ENCODE data around the gene AZI2.

Gene AZI2

GRCh38 chr3:28335246-28335645, 13.4 kb downstream of the AZI2 start:
- peaks cover 17% of the 10 kb centered on the region for H3K36me3 ChIP-seq (ENCODE audit: insufficient read depth, low read length)
- no peaks in the 10 kb centered on the region for H3K27me3 ChIP-seq (ENCODE audit: insufficient read depth, low read length)
- H3K4me3 ChIP-seq (ENCODE audit: low read depth, low read length), result no peak overlapping the region
- H3K27ac ChIP-seq (ENCODE audit: low read depth, low read length), result no peak overlapping the region
- no peak overlapping the region for H2AFZ ChIP-seq (ENCODE audit: low read length, unreplicated experiment)
- no peaks in the 10 kb centered on the region for H3K4me1 ChIP-seq (ENCODE audit: control insufficient read depth, insufficient read depth, low read length, unreplicated experiment)
- peaks cover 7% of the 10 kb centered on the region for H3K79me2 ChIP-seq (ENCODE audit: control insufficient read depth, insufficient read depth, low read length, unreplicated experiment)

GRCh38 chr3:28334552-28334951, 14.1 kb downstream of the AZI2 start:
- H3K36me3 ChIP-seq (ENCODE audit: insufficient read depth, low read length), result peaks cover 10% of the 10 kb centered on the region

GRCh38 chr3:28328188-28329151, 20.2 kb downstream of the AZI2 start:
- Histone ChIP-seq H3K79me2 (ENCODE audit: control insufficient read depth, insufficient read depth, low read length, unreplicated experiment) (no peaks in the 10 kb centered on the region), H3K36me3 (ENCODE audit: insufficient read depth, low read length) (peaks cover 22% of the 10 kb centered on the region), H3K4me1 (ENCODE audit: control insufficient read depth, insufficient read depth, low read length, unreplicated experiment) (no peaks in the 10 kb centered on the region), H3K27me3 (ENCODE audit: insufficient read depth, low read length) (no peaks in the 10 kb centered on the region), H3K4me3 (ENCODE audit: low read depth, low read length) (no peak overlapping the region), H2AFZ (ENCODE audit: low read length, unreplicated experiment) (no peak overlapping the region), H3K27ac (ENCODE audit: low read depth, low read length) (no peak overlapping the region)

More at GRCh38 chr3:28334552-28334951, 14.1 kb downstream of the AZI2 start:
- Histone ChIP-seq H3K4me3 (ENCODE audit: low read depth, low read length) (no peak overlapping the region), H3K27me3 (ENCODE audit: insufficient read depth, low read length) (no peaks in the 10 kb centered on the region), H3K27ac (ENCODE audit: low read depth, low read length) (no peak overlapping the region), H3K79me2 (ENCODE audit: control insufficient read depth, insufficient read depth, low read length, unreplicated experiment) (peaks cover under 1% of the 10 kb centered on the region), H3K4me1 (ENCODE audit: control insufficient read depth, insufficient read depth, low read length, unreplicated experiment) (no peaks in the 10 kb centered on the region), H2AFZ (ENCODE audit: low read length, unreplicated experiment) (no peak overlapping the region)

- H3K36me3 ChIP-seq (ENCODE audit: insufficient read depth, low read length), result peaks cover 18% of the 10 kb centered on the region
- no peaks in the 10 kb centered on the region for H3K79me2 ChIP-seq (ENCODE audit: control insufficient read depth, insufficient read depth, low read length, unreplicated experiment)
- no peak overlapping the region for H2AFZ ChIP-seq (ENCODE audit: low read length, unreplicated experiment)
- H3K27ac ChIP-seq (ENCODE audit: low read depth, low read length), result no peak overlapping the region
- no peaks in the 10 kb centered on the region for H3K4me1 ChIP-seq (ENCODE audit: control insufficient read depth, insufficient read depth, low read length, unreplicated experiment)
- H3K4me3 ChIP-seq (ENCODE audit: low read depth, low read length), result no peak overlapping the region
- no peaks in the 10 kb centered on the region for H3K27me3 ChIP-seq (ENCODE audit: insufficient read depth, low read length)
Observed at GRCh38 chr3:28326458-28326926, 22.1 kb downstream of the AZI2 start.

GRCh38 chr3:28322464-28322863, 26.2 kb downstream of the AZI2 start:
- Histone ChIP-seq H3K27ac (ENCODE audit: low read depth, low read length) (no peak overlapping the region), H2AFZ (ENCODE audit: low read length, unreplicated experiment) (no peak overlapping the region), H3K4me3 (ENCODE audit: low read depth, low read length) (no peak overlapping the region), H3K4me1 (ENCODE audit: control insufficient read depth, insufficient read depth, low read length, unreplicated experiment) (no peaks in the 10 kb centered on the region), H3K36me3 (ENCODE audit: insufficient read depth, low read length) (peaks cover 18% of the 10 kb centered on the region), H3K79me2 (ENCODE audit: control insufficient read depth, insufficient read depth, low read length, unreplicated experiment) (no peaks in the 10 kb centered on the region), H3K27me3 (ENCODE audit: insufficient read depth, low read length) (no peaks in the 10 kb centered on the region)

GRCh38 chr3:28320981-28321380, 27.6 kb downstream of the AZI2 start:
- Histone ChIP-seq H3K79me2 (ENCODE audit: control insufficient read depth, insufficient read depth, low read length, unreplicated experiment) (no peaks in the 10 kb centered on the region), H3K27ac (ENCODE audit: low read depth, low read length) (no peak overlapping the region), H3K36me3 (ENCODE audit: insufficient read depth, low read length) (peaks cover 18% of the 10 kb centered on the region), H3K4me3 (ENCODE audit: low read depth, low read length) (no peak overlapping the region), H2AFZ (ENCODE audit: low read length, unreplicated experiment) (no peak overlapping the region), H3K4me1 (ENCODE audit: control insufficient read depth, insufficient read depth, low read length, unreplicated experiment) (no peaks in the 10 kb centered on the region), H3K27me3 (ENCODE audit: insufficient read depth, low read length) (no peaks in the 10 kb centered on the region)

GRCh38 chr3:28317438-28318022, 31.1 kb downstream of the AZI2 start:
- H3K79me2 ChIP-seq (ENCODE audit: control insufficient read depth, insufficient read depth, low read length, unreplicated experiment), result no peaks in the 10 kb centered on the region
- H3K4me1 ChIP-seq (ENCODE audit: control insufficient read depth, insufficient read depth, low read length, unreplicated experiment), result no peaks in the 10 kb centered on the region
- no peak overlapping the region for H2AFZ ChIP-seq (ENCODE audit: low read length, unreplicated experiment)
- H3K4me3 ChIP-seq (ENCODE audit: low read depth, low read length), result no peak overlapping the region
- H3K27me3 ChIP-seq (ENCODE audit: insufficient read depth, low read length), result no peaks in the 10 kb centered on the region
- H3K27ac ChIP-seq (ENCODE audit: low read depth, low read length), result no peak overlapping the region
- no peaks in the 10 kb centered on the region for H3K36me3 ChIP-seq (ENCODE audit: insufficient read depth, low read length)

- H3K4me1 ChIP-seq (ENCODE audit: control insufficient read depth, insufficient read depth, low read length, unreplicated experiment), result no peaks in the 10 kb centered on the region
- no peaks in the 10 kb centered on the region for H3K36me3 ChIP-seq (ENCODE audit: insufficient read depth, low read length)
- H2AFZ ChIP-seq (ENCODE audit: low read length, unreplicated experiment), result no peak overlapping the region
- no peaks in the 10 kb centered on the region for H3K79me2 ChIP-seq (ENCODE audit: control insufficient read depth, insufficient read depth, low read length, unreplicated experiment)
- H3K27ac ChIP-seq (ENCODE audit: low read depth, low read length), result no peak overlapping the region
- no peaks in the 10 kb centered on the region for H3K27me3 ChIP-seq (ENCODE audit: insufficient read depth, low read length)
- no peak overlapping the region for H3K4me3 ChIP-seq (ENCODE audit: low read depth, low read length)
Observed at GRCh38 chr3:28316226-28316625, 32.4 kb downstream of the AZI2 start.

GRCh38 chr3:28315711-28316110, 32.9 kb downstream of the AZI2 start:
- no peaks in the 10 kb centered on the region for H3K79me2 ChIP-seq (ENCODE audit: control insufficient read depth, insufficient read depth, low read length, unreplicated experiment)
- H2AFZ ChIP-seq (ENCODE audit: low read length, unreplicated experiment), result no peak overlapping the region
- H3K4me3 ChIP-seq (ENCODE audit: low read depth, low read length), result no peak overlapping the region
- H3K27me3 ChIP-seq (ENCODE audit: insufficient read depth, low read length), result no peaks in the 10 kb centered on the region
- no peaks in the 10 kb centered on the region for H3K4me1 ChIP-seq (ENCODE audit: control insufficient read depth, insufficient read depth, low read length, unreplicated experiment)
- no peaks in the 10 kb centered on the region for H3K36me3 ChIP-seq (ENCODE audit: insufficient read depth, low read length)
- H3K27ac ChIP-seq (ENCODE audit: low read depth, low read length), result no peak overlapping the region

GRCh38 chr3:28308196-28308595, 40.4 kb downstream of the AZI2 start:
- no peak overlapping the region for H3K27ac ChIP-seq (ENCODE audit: low read depth, low read length)

GRCh38 chr3:28301688-28302087, 46.9 kb downstream of the AZI2 start:
- Histone ChIP-seq H3K4me3 (ENCODE audit: low read depth, low read length) (no peak overlapping the region), H3K27me3 (ENCODE audit: insufficient read depth, low read length) (no peaks in the 10 kb centered on the region), H2AFZ (ENCODE audit: low read length, unreplicated experiment) (no peak overlapping the region), H3K36me3 (ENCODE audit: insufficient read depth, low read length) (no peaks in the 10 kb centered on the region), H3K4me1 (ENCODE audit: control insufficient read depth, insufficient read depth, low read length, unreplicated experiment) (no peaks in the 10 kb centered on the region), H3K79me2 (ENCODE audit: control insufficient read depth, insufficient read depth, low read length, unreplicated experiment) (no peaks in the 10 kb centered on the region), H3K27ac (ENCODE audit: low read depth, low read length) (no peak overlapping the region)

More at GRCh38 chr3:28308196-28308595, 40.4 kb downstream of the AZI2 start:
- Histone ChIP-seq H3K4me3 (ENCODE audit: low read depth, low read length) (no peak overlapping the region), H3K79me2 (ENCODE audit: control insufficient read depth, insufficient read depth, low read length, unreplicated experiment) (no peaks in the 10 kb centered on the region), H3K4me1 (ENCODE audit: control insufficient read depth, insufficient read depth, low read length, unreplicated experiment) (peaks cover 4% of the 10 kb centered on the region), H3K36me3 (ENCODE audit: insufficient read depth, low read length) (no peaks in the 10 kb centered on the region), H3K27me3 (ENCODE audit: insufficient read depth, low read length) (no peaks in the 10 kb centered on the region), H2AFZ (ENCODE audit: low read length, unreplicated experiment) (no peak overlapping the region)
